ENCODE data around the gene RBBP5.

RBBP5 gene

DNA sequence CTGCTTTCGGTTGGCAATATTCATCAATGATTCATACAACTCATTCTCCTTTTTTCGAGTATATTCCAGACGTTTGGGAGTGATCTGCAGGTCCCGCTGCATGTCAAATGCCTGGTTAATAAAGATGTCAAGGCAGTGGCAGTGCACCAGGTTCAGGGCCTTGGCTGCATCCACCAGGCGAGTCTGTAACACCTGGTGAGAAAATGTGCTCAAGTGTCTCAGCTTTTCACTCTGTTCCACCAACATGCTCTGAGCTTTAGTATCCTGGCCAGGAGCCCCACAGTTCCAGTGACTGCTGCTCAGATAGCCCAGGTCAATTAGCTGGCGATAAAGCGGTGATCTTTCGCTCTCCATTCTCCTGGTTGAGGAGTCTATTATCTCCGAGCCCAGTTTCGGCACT is 47.5 kb upstream of the RBBP5 start:
- Histone ChIP-seq H4K20me1 (ENCODE audit: insufficient read depth, low read length) (no peaks in the 10 kb centered on the region), H3K27me3 (ENCODE audit: insufficient read depth, low read length) (no peaks in the 10 kb centered on the region), H3K79me2 (ENCODE audit: insufficient read depth, low read length) (no peaks in the 10 kb centered on the region), H3K4me1 (ENCODE audit: insufficient read depth, low read length, severe bottlenecking) (no peaks in the 10 kb centered on the region), H3F3A (ENCODE audit: insufficient read depth, low read length) (no peaks in the 10 kb centered on the region), H3K36me3 (ENCODE audit: insufficient read depth, low read length) (no peaks in the 10 kb centered on the region), H3K9me2 (ENCODE audit: low read depth, low read length) (no peaks in the 10 kb centered on the region), H2AFZ (ENCODE audit: low read length) (no peak overlapping the region), H3K27ac (ENCODE audit: low read depth, low read length, poor library complexity, severe bottlenecking) (no peak overlapping the region), H3K9me3 (ENCODE audit: low read length) (no peaks in the 10 kb centered on the region), H3K9ac (ENCODE audit: low read length) (no peak overlapping the region), H3K4me2 (ENCODE audit: low read length) (no peak overlapping the region), H3K4me3 (ENCODE audit: low read depth, low read length, poor library complexity, severe bottlenecking) (no peak overlapping the region)
- TF ChIP-seq, protein P1, sequence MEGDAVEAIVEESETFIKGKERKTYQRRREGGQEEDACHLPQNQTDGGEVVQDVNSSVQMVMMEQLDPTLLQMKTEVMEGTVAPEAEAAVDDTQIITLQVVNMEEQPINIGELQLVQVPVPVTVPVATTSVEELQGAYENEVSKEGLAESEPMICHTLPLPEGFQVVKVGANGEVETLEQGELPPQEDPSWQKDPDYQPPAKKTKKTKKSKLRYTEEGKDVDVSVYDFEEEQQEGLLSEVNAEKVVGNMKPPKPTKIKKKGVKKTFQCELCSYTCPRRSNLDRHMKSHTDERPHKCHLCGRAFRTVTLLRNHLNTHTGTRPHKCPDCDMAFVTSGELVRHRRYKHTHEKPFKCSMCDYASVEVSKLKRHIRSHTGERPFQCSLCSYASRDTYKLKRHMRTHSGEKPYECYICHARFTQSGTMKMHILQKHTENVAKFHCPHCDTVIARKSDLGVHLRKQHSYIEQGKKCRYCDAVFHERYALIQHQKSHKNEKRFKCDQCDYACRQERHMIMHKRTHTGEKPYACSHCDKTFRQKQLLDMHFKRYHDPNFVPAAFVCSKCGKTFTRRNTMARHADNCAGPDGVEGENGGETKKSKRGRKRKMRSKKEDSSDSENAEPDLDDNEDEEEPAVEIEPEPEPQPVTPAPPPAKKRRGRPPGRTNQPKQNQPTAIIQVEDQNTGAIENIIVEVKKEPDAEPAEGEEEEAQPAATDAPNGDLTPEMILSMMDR (IDR thresholded peaks at IDR 0.05; ENCODE audit: low read length), result no peak
- TF ChIP-seq EZH2 (IDR thresholded peaks at IDR 0.05; ENCODE audit: borderline replicate concordance, low read length), result no peak

DNA sequence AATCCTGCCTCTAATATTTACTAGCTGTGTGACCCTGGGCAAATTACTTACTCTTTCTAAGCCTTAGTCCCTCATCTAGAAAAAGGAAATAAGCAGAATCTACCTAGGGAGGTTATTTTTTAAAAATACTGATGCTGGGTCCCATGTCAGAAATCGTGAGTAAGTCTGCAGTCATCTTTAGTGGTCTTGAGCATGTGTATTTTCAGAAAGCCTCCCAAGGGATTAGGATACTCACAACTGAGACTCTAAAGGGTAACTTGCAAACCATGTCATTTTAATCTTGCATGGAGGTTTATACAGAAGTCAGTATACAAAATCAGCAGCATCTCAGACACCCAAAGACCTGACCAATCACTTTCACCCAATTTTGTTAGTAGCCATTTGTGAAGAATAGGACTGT is 46.5 kb upstream of the RBBP5 start:
- H3K27ac ChIP-seq (ENCODE audit: low read depth, low read length, poor library complexity, severe bottlenecking), result no peak overlapping the region
- no peaks in the 10 kb centered on the region for H3K79me2 ChIP-seq (ENCODE audit: insufficient read depth, low read length)
- TF ChIP-seq, protein P1 (IDR thresholded peaks at IDR 0.05; ENCODE audit: low read length), result no peak
- TF ChIP-seq EZH2 (IDR thresholded peaks at IDR 0.05; ENCODE audit: borderline replicate concordance, low read length), result no peak

DNA sequence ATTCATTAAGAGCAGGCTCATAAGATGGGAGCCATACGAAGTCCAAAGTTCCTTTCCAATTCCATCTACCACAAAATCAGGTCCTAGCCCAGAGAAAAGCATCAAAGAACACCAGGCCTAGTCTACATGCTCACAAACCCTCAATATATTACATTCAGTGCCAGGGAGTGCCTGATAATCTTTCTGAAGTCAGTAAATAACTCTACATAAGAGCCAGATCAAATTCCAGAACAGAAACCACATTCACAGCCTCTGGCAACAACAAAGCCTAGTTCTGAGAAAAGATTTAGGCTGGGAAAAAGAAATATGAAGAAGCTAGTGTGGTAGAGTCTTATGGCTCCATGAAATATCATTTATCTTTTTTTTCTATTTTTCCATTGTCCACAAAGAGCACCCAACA is 40.5 kb upstream of the RBBP5 start:
- no peaks in the 10 kb centered on the region for H4K20me1 ChIP-seq (ENCODE audit: insufficient read depth, low read length)
- H3K4me3 ChIP-seq (ENCODE audit: low read depth, low read length, poor library complexity, severe bottlenecking), result no peak overlapping the region
- H3K79me2 ChIP-seq (ENCODE audit: insufficient read depth, low read length), result no peaks in the 10 kb centered on the region
- H2AFZ ChIP-seq (ENCODE audit: low read length), result no peak overlapping the region
- TF ChIP-seq EZH2 (IDR thresholded peaks at IDR 0.05; ENCODE audit: borderline replicate concordance, low read length), result no peak
- TF ChIP-seq, protein P1 (IDR thresholded peaks at IDR 0.05; ENCODE audit: low read length), result no peak
- H3K9me2 ChIP-seq (ENCODE audit: low read depth, low read length), result no peaks in the 10 kb centered on the region
- H3K27ac ChIP-seq (ENCODE audit: low read depth, low read length, poor library complexity, severe bottlenecking), result no peak overlapping the region
- no peaks in the 10 kb centered on the region for H3K4me1 ChIP-seq (ENCODE audit: insufficient read depth, low read length, severe bottlenecking)
- no peak overlapping the region for H3K4me2 ChIP-seq (ENCODE audit: low read length)
- H3K27me3 ChIP-seq (ENCODE audit: insufficient read depth, low read length), result no peaks in the 10 kb centered on the region
- H3K9me3 ChIP-seq (ENCODE audit: low read length), result no peaks in the 10 kb centered on the region
- H3K36me3 ChIP-seq (ENCODE audit: insufficient read depth, low read length), result peaks cover 44% of the 10 kb centered on the region
- H3F3A ChIP-seq (ENCODE audit: insufficient read depth, low read length), result no peaks in the 10 kb centered on the region
- H3K9ac ChIP-seq (ENCODE audit: low read length), result no peak overlapping the region

More for the DNA sequence above, 46.5 kb upstream of the RBBP5 start:
- no peak overlapping the region for H3K4me2 ChIP-seq (ENCODE audit: low read length)
- H3K9ac ChIP-seq (ENCODE audit: low read length), result no peak overlapping the region
- H3K4me3 ChIP-seq (ENCODE audit: low read depth, low read length, poor library complexity, severe bottlenecking), result no peak overlapping the region
- H4K20me1 ChIP-seq (ENCODE audit: insufficient read depth, low read length), result no peaks in the 10 kb centered on the region
- H3K36me3 ChIP-seq (ENCODE audit: insufficient read depth, low read length), result 0 out of 2 replicates have a peak, but pooled peaks cover 7% of the 10 kb centered on the region
- no peaks in the 10 kb centered on the region for H3F3A ChIP-seq (ENCODE audit: insufficient read depth, low read length)
- H3K9me2 ChIP-seq (ENCODE audit: low read depth, low read length), result no peaks in the 10 kb centered on the region
- no peaks in the 10 kb centered on the region for H3K4me1 ChIP-seq (ENCODE audit: insufficient read depth, low read length, severe bottlenecking)
- no peak overlapping the region for H2AFZ ChIP-seq (ENCODE audit: low read length)
- H3K9me3 ChIP-seq (ENCODE audit: low read length), result no peaks in the 10 kb centered on the region
- H3K27me3 ChIP-seq (ENCODE audit: insufficient read depth, low read length), result no peaks in the 10 kb centered on the region

Data from OCI-LY1 (cell line).